MCF 10A (cell line): ENCODE data around the gene CCNDBP1. TPM values are rescaled to one million over a fixed set of nuclear protein-coding genes. Genes with fewer than 3 reads are reported as not detected.

Experiments
- BruUV-seq: library from RNA; stranded (reverse); fragments of 400-500 nt; replicated peaks from 2 replicates; lab custom pipeline; 2021; lab: Mats Ljungman, UMichigan
- CTCF ChIA-PET: fragments of 300-600 bp; sonication (Branson Sonifier 250); formaldehyde crosslinking; extraction: SDS; loops from one replicate; lab custom pipeline; 2021; ENCODE audit warnings: antibody characterized with exemption, inconsistent platforms; lab: Yijun Ruan, JAX
- POLR2A ChIA-PET: fragments of 300-600, 350-650 bp; sonication (Branson Sonifier 250); formaldehyde crosslinking; extraction: SDS; loops from one replicate; lab custom pipeline; 2020; ENCODE audit warnings: antibody characterized with exemption, inconsistent platforms; lab: Yijun Ruan, JAX
- DNase-seq: peaks from one replicate; pipeline ENCODE4 v3.0.0-alpha.2; 2018; ENCODE audit not compliant: unreplicated experiment
- H3K27ac Mint-ChIP-seq: one replicate; pipeline ENCODE4 v1.8.0; 2022; ENCODE audit warnings: mild to moderate bottlenecking, low read depth, mixed read lengths; ENCODE audit not compliant: unreplicated experiment
- H3K27me3 Mint-ChIP-seq: one replicate; pipeline ENCODE4 v1.8.0; 2022; ENCODE audit warnings: mixed read lengths; ENCODE audit not compliant: insufficient read depth, unreplicated experiment
- H3K36me3 Mint-ChIP-seq: one replicate; pipeline ENCODE4 v1.8.0; 2022; ENCODE audit warnings: mild to moderate bottlenecking, moderate library complexity, mixed read lengths; ENCODE audit not compliant: insufficient read depth, unreplicated experiment
- H3K4me1 Mint-ChIP-seq: one replicate; pipeline ENCODE4 v1.8.0; 2022; ENCODE audit warnings: mixed read lengths; ENCODE audit not compliant: insufficient read depth, unreplicated experiment
- H3K4me3 Mint-ChIP-seq: one replicate; pipeline ENCODE4 v1.8.0; 2022; ENCODE audit warnings: mild to moderate bottlenecking, moderate library complexity, mixed read lengths; ENCODE audit not compliant: unreplicated experiment
- H3K9me3 Mint-ChIP-seq: one replicate; pipeline ENCODE4 v1.8.0; 2022; ENCODE audit warnings: mixed read lengths; ENCODE audit not compliant: unreplicated experiment
- CTCF ChIP-seq: fragments of 200-600 bp; IDR thresholded peaks from one replicate; pipeline ENCODE4 v1.8.0; 2022; ENCODE audit warnings: antibody characterized with exemption, mild to moderate bottlenecking; ENCODE audit not compliant: unreplicated experiment
- intact Hi-C: fragments of 100-400 bp; cut with micrococcal nuclease; formaldehyde crosslinking; loops from 2 replicates; pipeline ENCODE4 v1.14.1; 2022
- total RNA-seq: library from RNA; stranded (reverse); gene quantifications from 2 replicates; pipeline ENCODE4 v1.2.3, GENCODE V29; 2022

CCNDBP1 gene
- total RNA-seq, 1 experiment from 2014 or later: 45.5 TPM

GRCh38 chr15:43199945-43200488 lies 14.8 kb downstream of the CCNDBP1 start:
- peaks cover 9% of the 10 kb centered on the region for H3K9me3 Mint-ChIP-seq
- H3K36me3 Mint-ChIP-seq: peaks cover 13% of the 10 kb centered on the region
- BruUV-seq: no TSS peak
- intact Hi-C loops: no loop called here
- H3K4me3 Mint-ChIP-seq: no peak overlapping the region
- no peak overlapping the region for H3K27ac Mint-ChIP-seq
- no peak for DNase-seq
- no peaks in the 10 kb centered on the region for H3K27me3 Mint-ChIP-seq
- ChIA-PET POLR2A (interaction anchor here (0.5 kb wide), 1 partner anchor 112 kb away, joined by 3 read pairs; no protein-coding TSS in a partner anchor), CTCF (interaction anchor here (0.6 to 1.8 kb wide), 3 partner anchors 25 to 1376 kb away, joined by 3 to 7 read pairs (median 4); no protein-coding TSS in a partner anchor)
- TF ChIP-seq CTCF: no peak
- H3K4me1 Mint-ChIP-seq: peaks cover 11% of the 10 kb centered on the region

GRCh38 chr15:43204016-43204901 lies 19.1 kb downstream of the CCNDBP1 start:
- Mint-ChIP-seq H3K4me3 (no peak overlapping the region), H3K9me3 (no peaks in the 10 kb centered on the region), H3K27me3 (no peaks in the 10 kb centered on the region), H3K4me1 (peaks cover 11% of the 10 kb centered on the region), H3K36me3 (peaks cover 4% of the 10 kb centered on the region), H3K27ac (peak overlapping the region; percentile 17)
- ChIA-PET POLR2A (interaction anchor here (0.6 to 1.7 kb wide), 12 partner anchors 10 to 152 kb away, joined by 3 to 9 read pairs (median 4); partner anchors contain the start of genes CCNDBP1 and TGM5), CTCF (interaction anchor here (0.6 to 3.8 kb wide), 25 partner anchors 9 to 1286 kb away, joined by 3 to 52 read pairs (median 4); partner anchors contain the start of gene TGM5)
- DNase-seq: peak; percentile 69
- peak; percentile 39 for TF ChIP-seq CTCF
- intact Hi-C loops: loop anchor here (1.0 kb wide), 1 partner anchor 500 kb away; no protein-coding TSS in a partner anchor
- no TSS peak for BruUV-seq

- no peak for TF ChIP-seq CTCF
- intact Hi-C loops: no loop called here
- no TSS peak for BruUV-seq
- H3K27ac Mint-ChIP-seq: no peak overlapping the region
- peaks cover 4% of the 10 kb centered on the region for H3K36me3 Mint-ChIP-seq
- no peaks in the 10 kb centered on the region for H3K9me3 Mint-ChIP-seq
- POLR2A ChIA-PET: no interaction called here
- peaks cover 11% of the 10 kb centered on the region for H3K4me1 Mint-ChIP-seq
- CTCF ChIA-PET: interaction anchor here (0.7 to 3.8 kb wide), 4 partner anchors 12 to 246 kb away, joined by 4 to 52 read pairs (median 5); no protein-coding TSS in a partner anchor
- DNase-seq: no peak
- no peak overlapping the region for H3K4me3 Mint-ChIP-seq
- no peaks in the 10 kb centered on the region for H3K27me3 Mint-ChIP-seq
These were observed 20.9 kb downstream of the CCNDBP1 start for GRCh38 chr15:43206054-43206453.

GRCh38 chr15:43207024-43207423 lies 21.8 kb downstream of the CCNDBP1 start:
- no peak for TF ChIP-seq CTCF
- H3K9me3 Mint-ChIP-seq: no peaks in the 10 kb centered on the region
- CTCF ChIA-PET: interaction anchor here (0.6 to 1.0 kb wide), 3 partner anchors 18 to 1777 kb away, joined by 3 to 4 read pairs (median 3); no protein-coding TSS in a partner anchor
- POLR2A ChIA-PET: no interaction called here
- peaks cover 11% of the 10 kb centered on the region for H3K4me1 Mint-ChIP-seq
- no TSS peak for BruUV-seq
- no peak for DNase-seq
- peaks cover 4% of the 10 kb centered on the region for H3K36me3 Mint-ChIP-seq
- intact Hi-C loops: no loop called here
- no peak overlapping the region for H3K27ac Mint-ChIP-seq
- H3K27me3 Mint-ChIP-seq: no peaks in the 10 kb centered on the region
- no peak overlapping the region for H3K4me3 Mint-ChIP-seq
